Natural killer cell (primary cell): ENCODE data around the gene VIPR2. TPM values are rescaled to one million over a fixed set of nuclear protein-coding genes. Genes with fewer than 3 reads are reported as not detected.

Experiments
- ATAC-seq, 3 donors: fragments of 150-1000 bp in 2 of 3; fragments of 200-7000 bp in 1 of 3; cut with Tn5 transposase; 1 replicate in 1 of 3; 2 replicates in 2 of 3; pipeline ENCODE4 v1.10.0; 2021; ENCODE audit warnings: mild to moderate bottlenecking in 2 of 3, moderate library complexity in 2 of 3
- DNase-seq, 2 donors: peaks; one replicate each; pipeline versions ENCODE4 v3.0.0 to v3.0.0-alpha.2; 2013 to 2021; ENCODE audit warnings: mixed read lengths in 1 of 2
- H3K27ac ChIP-seq: one replicate; pipeline ENCODE4 v1.5.1; 2013; ENCODE audit warnings: mild to moderate bottlenecking, low read length
- H3K27me3 ChIP-seq: one replicate; pipeline ENCODE4 v1.6.1; 2013; ENCODE audit warnings: low read length; ENCODE audit not compliant: control insufficient read depth, insufficient read depth
- H3K36me3 ChIP-seq: one replicate; pipeline ENCODE4 v1.6.1; 2013; ENCODE audit warnings: low read length; ENCODE audit not compliant: control insufficient read depth, insufficient read depth
- H3K4me1 ChIP-seq: one replicate; pipeline ENCODE4 v1.6.1; 2013; ENCODE audit warnings: low read length; ENCODE audit not compliant: control insufficient read depth, insufficient read depth
- H3K4me3 ChIP-seq: one replicate; pipeline ENCODE4 v1.5.1; 2013; ENCODE audit warnings: low read length
- H3K9me3 ChIP-seq: one replicate; pipeline ENCODE4 v1.6.1; 2013; ENCODE audit warnings: low read length; ENCODE audit not compliant: control insufficient read depth, insufficient read depth
- H3K27ac Mint-ChIP-seq, 2 donors: one replicate each; pipeline ENCODE4 v1.8.0; 2022; ENCODE audit warnings: mild to moderate bottlenecking in 2 of 2, mixed read lengths in 2 of 2, moderate library complexity in 1 of 2
- H3K27me3 Mint-ChIP-seq, 2 donors: one replicate each; pipeline ENCODE4 v1.8.0; 2022; ENCODE audit warnings: low read depth in 2 of 2, mixed read lengths in 2 of 2
- H3K36me3 Mint-ChIP-seq: one replicate; pipeline ENCODE4 v1.8.0; 2022; ENCODE audit warnings: mixed read lengths
- H3K4me1 Mint-ChIP-seq, 2 donors: one replicate each; pipeline ENCODE4 v1.8.0; 2022; ENCODE audit warnings: mixed read lengths in 2 of 2
- H3K4me3 Mint-ChIP-seq: one replicate; pipeline ENCODE4 v1.8.0; 2022; ENCODE audit warnings: mild to moderate bottlenecking, moderate library complexity, mixed read lengths
- H3K9me3 Mint-ChIP-seq, 2 donors: one replicate each; pipeline ENCODE4 v1.8.0; 2022; ENCODE audit warnings: mixed read lengths in 2 of 2
- WGBS: methylation state at CpG from one replicate; pipeline ENCODE4 v1.1.7; 2013; ENCODE audit warnings: missing lambda C conversion rate; ENCODE audit not compliant: insufficient coverage; 5-methylcytosine and 5-hydroxymethylcytosine counted together
- intact Hi-C: fragments of 100-400 bp; cut with micrococcal nuclease; formaldehyde crosslinking; loops from one replicate; pipeline ENCODE4 v1.14.2; 2022
- total RNA-seq, 4 donors: library from RNA; stranded (reverse); fragments of 120-200 nt in 1 of 4; gene quantifications; one replicate each; pipeline versions ENCODE4 v1.2.3 to v1.2.4, GENCODE V29; 2013 to 2022
- TF ChIP-seq, protein P1 (sequence below): fragments of 200-600 bp; IDR thresholded peaks from one replicate; pipeline ENCODE4 v1.8.0; 2022; ENCODE audit warnings: antibody characterized with exemption

Gene VIPR2
- total RNA-seq, 3 donors from 2014 or later (not counting 1 experiment from before 2014, with no cell fraction given), result 2.2 to 4.9 (median 4.7) TPM

DNA sequence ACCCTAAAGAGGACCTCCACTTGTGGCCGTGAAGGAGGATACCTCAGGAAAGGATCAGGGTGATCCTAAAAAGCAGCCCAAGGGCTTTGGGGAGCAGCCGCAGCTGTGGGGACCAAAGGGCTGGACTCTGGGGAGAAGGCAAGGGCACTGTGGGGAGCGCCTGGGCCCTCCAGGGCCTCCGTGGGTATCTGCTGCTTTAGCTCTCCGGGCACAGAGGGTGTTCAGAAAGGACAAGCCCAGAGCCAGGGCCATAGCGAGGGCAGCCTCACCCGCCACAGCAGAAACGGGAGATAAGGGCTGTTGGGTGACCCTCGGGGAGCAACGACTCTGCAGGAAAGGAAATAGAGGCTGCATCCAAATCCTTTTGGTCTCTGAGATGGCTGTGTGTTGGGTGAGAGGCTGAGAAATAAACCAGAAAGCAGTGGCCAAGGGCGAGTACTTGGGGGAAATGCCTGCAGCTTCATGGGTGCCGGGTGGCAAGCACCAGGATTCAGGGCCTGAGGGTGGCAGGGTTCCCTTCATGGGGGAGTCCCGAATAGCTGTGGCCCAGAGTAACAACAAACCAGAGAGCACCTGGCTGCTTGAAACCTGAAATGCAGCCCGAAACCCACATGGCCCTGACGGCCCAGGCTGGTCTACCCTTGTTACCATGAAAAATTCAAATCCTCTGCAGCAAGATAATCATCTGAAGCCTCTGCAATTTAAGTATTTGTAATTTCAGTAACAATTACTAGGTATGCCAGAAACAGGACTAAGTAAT lies 95.2 kb downstream of the VIPR2 start:
- Histone ChIP-seq H3K4me3 (no peak overlapping the region), H3K27ac (no peak overlapping the region), H3K9me3 (no peaks in the 10 kb centered on the region), H3K27me3 (no peaks in the 10 kb centered on the region), H3K36me3 (no peaks in the 10 kb centered on the region), H3K4me1 (no peaks in the 10 kb centered on the region)
- 89% methylated on average over 15 of the region's 15 CpGs for WGBS
- Mint-ChIP-seq H3K4me1 (no peaks in the 10 kb centered on the region), H3K4me3 (no peak overlapping the region), H3K9me3 (peaks cover 0 to 5% of the 10 kb centered on the region in 2 donors), H3K27me3 (peaks cover 3 to 17% of the 10 kb centered on the region in 2 donors), H3K27ac (no peak overlapping the region), H3K36me3 (peaks cover 6% of the 10 kb centered on the region)
- DNase-seq, result no peak
- no peak for ATAC-seq
- intact Hi-C loops, result no loop called here
- TF ChIP-seq, protein P1, sequence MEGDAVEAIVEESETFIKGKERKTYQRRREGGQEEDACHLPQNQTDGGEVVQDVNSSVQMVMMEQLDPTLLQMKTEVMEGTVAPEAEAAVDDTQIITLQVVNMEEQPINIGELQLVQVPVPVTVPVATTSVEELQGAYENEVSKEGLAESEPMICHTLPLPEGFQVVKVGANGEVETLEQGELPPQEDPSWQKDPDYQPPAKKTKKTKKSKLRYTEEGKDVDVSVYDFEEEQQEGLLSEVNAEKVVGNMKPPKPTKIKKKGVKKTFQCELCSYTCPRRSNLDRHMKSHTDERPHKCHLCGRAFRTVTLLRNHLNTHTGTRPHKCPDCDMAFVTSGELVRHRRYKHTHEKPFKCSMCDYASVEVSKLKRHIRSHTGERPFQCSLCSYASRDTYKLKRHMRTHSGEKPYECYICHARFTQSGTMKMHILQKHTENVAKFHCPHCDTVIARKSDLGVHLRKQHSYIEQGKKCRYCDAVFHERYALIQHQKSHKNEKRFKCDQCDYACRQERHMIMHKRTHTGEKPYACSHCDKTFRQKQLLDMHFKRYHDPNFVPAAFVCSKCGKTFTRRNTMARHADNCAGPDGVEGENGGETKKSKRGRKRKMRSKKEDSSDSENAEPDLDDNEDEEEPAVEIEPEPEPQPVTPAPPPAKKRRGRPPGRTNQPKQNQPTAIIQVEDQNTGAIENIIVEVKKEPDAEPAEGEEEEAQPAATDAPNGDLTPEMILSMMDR, result no peak

DNA sequence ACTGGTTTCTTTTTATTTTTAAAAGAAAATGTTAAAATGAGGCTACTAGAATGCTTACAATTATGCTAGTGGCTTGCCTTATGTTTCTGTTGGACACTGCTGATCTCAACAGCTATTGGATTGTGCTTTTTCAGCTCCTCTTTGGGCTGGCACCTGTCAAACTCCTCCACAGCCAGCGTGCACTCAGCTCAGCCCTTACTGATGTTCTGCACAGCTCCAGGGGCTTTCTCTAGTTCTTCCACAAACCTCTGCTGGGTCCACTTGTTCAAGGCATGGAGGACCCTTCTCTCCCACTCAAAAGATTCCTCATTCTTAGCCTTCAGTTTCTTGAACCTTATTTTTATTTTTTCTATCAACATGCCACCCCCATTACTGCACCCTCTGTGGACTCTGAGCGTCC lies 96.0 kb downstream of the VIPR2 start:
- intact Hi-C loops, result no loop called here
- 79% methylated on average over 2 of the region's 2 CpGs for WGBS
- TF ChIP-seq, protein P1, result no peak
- no peak overlapping the region for H3K4me3 ChIP-seq
- Mint-ChIP-seq H3K4me3 (no peak overlapping the region), H3K27me3 (peaks cover 3 to 17% of the 10 kb centered on the region in 2 donors), H3K36me3 (peaks cover 6% of the 10 kb centered on the region), H3K4me1 (no peaks in the 10 kb centered on the region), H3K27ac (no peak overlapping the region), H3K9me3 (peaks cover 0 to 5% of the 10 kb centered on the region in 2 donors)
- ATAC-seq (no peak), DNase-seq (no peak)
- no peaks in the 10 kb centered on the region for H3K27me3 ChIP-seq
- H3K36me3 ChIP-seq, result no peaks in the 10 kb centered on the region
- no peak overlapping the region for H3K27ac ChIP-seq
- H3K4me1 ChIP-seq, result no peaks in the 10 kb centered on the region
- H3K9me3 ChIP-seq, result no peaks in the 10 kb centered on the region

DNA sequence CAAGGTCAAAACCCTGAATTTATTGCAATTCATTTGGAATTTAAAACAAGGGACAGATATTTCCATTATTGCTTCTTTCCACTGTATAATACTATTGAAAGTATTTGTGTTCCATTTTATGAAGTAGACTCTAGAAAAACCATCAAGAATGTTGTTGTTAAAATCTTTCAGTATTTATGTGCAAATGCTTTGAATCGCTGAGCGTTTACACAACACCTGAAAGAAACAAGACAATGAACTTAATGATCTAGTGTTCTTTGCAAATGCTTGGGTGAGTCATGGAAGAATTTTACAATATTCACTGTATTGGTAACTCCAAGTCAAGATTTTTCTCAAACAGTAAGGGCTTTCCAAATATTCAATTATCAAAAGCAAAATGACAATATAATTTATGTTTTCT lies 97.1 kb downstream of the VIPR2 start:
- Mint-ChIP-seq H3K4me3 (no peak overlapping the region), H3K9me3 (peaks cover 0 to 5% of the 10 kb centered on the region in 2 donors), H3K36me3 (peaks cover 6% of the 10 kb centered on the region), H3K4me1 (no peaks in the 10 kb centered on the region), H3K27me3 (peaks cover 3 to 17% of the 10 kb centered on the region in 2 donors), H3K27ac (no peak overlapping the region)
- Histone ChIP-seq H3K9me3 (no peaks in the 10 kb centered on the region), H3K27ac (no peak overlapping the region), H3K27me3 (no peaks in the 10 kb centered on the region), H3K4me1 (no peaks in the 10 kb centered on the region), H3K4me3 (no peak overlapping the region), H3K36me3 (no peaks in the 10 kb centered on the region)
- TF ChIP-seq, protein P1, result no peak
- no peak for ATAC-seq
- WGBS, result 90% methylated on average over 2 of the region's 2 CpGs
- no peak for DNase-seq
- intact Hi-C loops, result no loop called here

DNA sequence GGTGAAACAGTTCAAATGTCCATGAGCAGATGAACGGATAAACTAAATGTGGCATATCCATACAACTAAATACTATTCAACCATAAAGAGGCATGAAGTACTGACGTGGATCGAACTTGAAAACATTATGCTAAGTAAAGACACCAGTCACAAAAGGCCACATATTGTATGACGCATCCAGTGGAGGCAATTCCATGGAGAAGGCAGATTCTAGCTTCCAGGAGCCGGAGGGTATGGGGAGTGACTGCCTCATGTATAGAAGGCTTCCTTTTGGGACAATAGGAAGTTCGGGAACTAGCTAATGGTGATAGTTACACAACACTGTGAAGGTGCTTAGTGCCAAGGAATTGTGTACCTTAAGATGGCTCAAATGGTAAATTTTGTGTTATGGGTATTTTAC lies 98.4 kb downstream of the VIPR2 start:
- H3K36me3 ChIP-seq, result no peaks in the 10 kb centered on the region
- Mint-ChIP-seq H3K9me3 (no peaks in the 10 kb centered on the region), H3K27me3 (peaks cover 3 to 15% of the 10 kb centered on the region in 2 donors), H3K4me1 (no peaks in the 10 kb centered on the region), H3K36me3 (no peaks in the 10 kb centered on the region), H3K4me3 (no peak overlapping the region), H3K27ac (no peak overlapping the region)
- ATAC-seq (no peak), DNase-seq (no peak)
- TF ChIP-seq, protein P1, result no peak
- H3K4me3 ChIP-seq, result no peak overlapping the region
- H3K27ac ChIP-seq, result no peak overlapping the region
- intact Hi-C loops, result no loop called here
- H3K9me3 ChIP-seq, result no peaks in the 10 kb centered on the region
- H3K4me1 ChIP-seq, result no peaks in the 10 kb centered on the region
- WGBS, result 98% methylated on average over 6 of the region's 6 CpGs
- H3K27me3 ChIP-seq, result no peaks in the 10 kb centered on the region
